ENCODE results near the gene RECK. TPM values are rescaled to one million over a fixed set of nuclear protein-coding genes. Genes with fewer than 3 reads are reported as not detected.

The RECK gene
- total RNA-seq, 1 donor from 2014 or later = 10.3 TPM

- peak; percentile 74 for DNase-seq (ENCODE audit: low spot score)
Measured at GRCh38 chr9:36023260-36024048, 13.3 kb upstream of the RECK start.

DNA sequence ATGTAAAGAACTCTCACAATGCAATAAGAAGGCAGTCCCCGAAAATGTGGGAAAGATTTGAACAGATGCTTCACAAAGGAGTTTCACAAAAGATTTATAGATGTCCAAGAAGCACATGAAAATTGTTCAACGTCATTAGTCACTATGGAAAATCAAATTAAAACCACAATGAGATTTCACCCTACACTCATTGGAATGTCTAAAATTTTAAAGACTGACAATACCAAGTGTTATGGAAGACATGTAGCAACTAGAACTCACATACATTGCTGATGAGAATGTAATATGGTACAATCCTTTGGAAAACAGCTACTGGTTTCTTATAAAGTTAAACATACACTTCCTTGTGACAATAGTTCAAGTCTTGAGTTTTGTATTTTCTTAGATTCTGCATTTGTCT, 11.0 kb upstream of the RECK start:
- no peak for DNase-seq (ENCODE audit: low spot score)

DNA sequence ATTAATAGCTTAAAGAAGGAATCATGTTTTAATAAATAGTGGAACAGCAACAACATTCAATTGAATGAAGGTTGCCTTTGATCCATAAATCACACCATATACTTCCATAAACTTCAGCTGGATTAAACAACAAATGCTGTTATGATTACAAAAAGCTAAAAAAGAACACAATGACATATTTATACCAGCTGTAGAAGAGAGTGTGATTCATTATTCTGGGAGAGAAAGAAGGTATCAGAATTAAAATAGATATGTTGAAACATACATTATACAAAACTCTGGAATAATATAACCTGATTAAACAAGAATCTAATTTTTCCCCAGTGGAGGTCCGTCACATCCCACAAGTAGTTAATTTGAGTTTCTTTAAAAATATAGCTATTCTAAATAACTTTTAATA, 7.5 kb upstream of the RECK start:
- DNase-seq (ENCODE audit: low spot score) = no peak

GRCh38 chr9:36029765-36030528, 6.8 kb upstream of the RECK start:
- no peak for DNase-seq (ENCODE audit: low spot score)

DNA sequence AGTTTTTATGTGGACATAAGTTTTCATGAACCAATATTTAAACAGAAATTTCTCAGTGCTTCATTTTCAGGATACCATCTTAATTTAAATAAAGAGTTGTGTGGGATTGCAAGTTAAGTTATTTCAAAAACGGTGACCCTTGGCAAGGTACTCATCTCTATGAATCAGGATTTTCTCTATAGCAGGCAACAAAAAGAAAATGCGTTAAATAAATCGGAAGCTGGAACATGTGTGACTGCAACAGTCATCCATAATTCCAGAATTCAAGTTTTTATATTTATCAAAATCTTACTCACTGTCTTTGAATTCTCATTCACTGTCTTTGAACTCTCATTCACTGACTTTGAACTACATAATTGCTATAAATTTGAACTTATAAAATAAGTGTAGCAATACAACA, 5.8 kb upstream of the RECK start:
- DNase-seq (ENCODE audit: low spot score) = no peak

DNA sequence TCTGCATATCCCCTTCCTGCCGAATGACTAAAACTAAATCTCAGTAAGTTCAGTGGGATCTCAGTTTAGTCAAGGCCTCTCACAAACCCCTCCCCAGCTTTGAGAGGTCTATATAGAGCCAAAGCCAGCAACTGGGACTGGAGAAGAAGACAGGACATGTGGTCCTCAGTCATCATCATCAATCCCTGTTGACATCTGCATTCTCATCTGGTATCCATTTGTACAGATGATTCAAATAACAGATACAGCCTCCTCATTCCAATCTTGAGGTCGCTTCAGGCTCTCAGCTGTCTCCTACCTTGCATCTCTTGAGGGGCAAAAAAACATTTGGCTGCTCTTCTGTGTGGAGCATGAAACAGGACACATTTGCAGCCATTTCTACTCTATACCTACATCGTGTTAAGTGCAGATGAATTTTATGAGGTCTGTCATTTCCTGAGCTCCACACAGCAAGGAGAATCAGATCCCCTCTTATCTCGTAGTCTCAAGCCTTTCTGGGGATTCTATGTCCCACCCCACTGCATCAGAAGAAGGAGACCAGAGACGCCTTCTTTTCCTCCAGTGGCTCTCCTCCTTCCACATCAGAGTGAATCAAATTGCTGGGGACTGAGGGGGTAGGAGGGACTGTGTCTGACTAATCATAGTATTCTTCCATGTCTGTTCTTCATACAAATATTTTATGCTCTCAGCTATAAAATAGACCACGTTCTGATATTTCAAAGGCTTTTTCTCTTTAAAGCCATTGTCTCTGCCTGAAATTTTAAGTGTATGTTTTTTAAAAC, 4.7 kb upstream of the RECK start:
- no peak for DNase-seq (ENCODE audit: low spot score)

GRCh38 chr9:36033788-36034187, 2.9 kb upstream of the RECK start:
- DNase-seq (ENCODE audit: low spot score) = no peak

DNA sequence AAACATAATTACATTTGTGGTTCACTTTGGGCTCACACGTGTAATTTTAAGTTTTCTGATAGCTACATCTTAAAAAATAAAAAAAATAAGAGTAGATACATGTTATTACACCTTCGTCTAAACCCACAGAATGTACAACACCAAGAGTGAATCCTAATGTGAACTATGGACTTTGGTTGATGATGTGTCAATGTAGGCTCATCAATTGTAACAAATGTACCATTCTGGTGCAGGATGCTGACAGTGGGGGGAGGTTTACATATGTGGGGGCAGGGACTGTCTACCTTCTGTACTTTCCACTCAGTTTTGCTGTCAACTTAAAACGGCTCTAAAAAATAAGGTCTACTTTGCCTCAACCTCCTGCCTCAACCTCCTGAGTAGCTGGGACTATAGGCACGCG, 2.5 kb upstream of the RECK start:
- no peak for DNase-seq (ENCODE audit: low spot score)

DNA sequence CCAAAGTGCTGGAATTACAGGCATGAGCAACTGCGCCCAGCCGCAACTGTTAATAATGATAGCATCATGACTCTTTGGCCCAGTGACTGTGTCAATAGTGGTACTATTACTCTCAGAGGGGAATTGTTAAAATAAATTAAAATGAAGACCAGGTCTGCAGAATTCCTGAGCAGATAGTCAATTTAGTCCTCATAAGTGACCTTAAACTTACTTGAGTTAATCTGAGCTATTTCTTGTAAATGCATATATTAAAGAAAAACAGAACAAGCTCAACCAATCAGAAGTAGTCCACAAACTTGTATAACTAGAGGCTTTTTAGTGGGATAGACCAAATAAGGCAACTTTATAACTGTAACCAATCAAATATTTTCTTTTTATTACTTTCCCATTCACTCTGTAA, 1.7 kb upstream of the RECK start:
- no peak for DNase-seq (ENCODE audit: low spot score)

DNA sequence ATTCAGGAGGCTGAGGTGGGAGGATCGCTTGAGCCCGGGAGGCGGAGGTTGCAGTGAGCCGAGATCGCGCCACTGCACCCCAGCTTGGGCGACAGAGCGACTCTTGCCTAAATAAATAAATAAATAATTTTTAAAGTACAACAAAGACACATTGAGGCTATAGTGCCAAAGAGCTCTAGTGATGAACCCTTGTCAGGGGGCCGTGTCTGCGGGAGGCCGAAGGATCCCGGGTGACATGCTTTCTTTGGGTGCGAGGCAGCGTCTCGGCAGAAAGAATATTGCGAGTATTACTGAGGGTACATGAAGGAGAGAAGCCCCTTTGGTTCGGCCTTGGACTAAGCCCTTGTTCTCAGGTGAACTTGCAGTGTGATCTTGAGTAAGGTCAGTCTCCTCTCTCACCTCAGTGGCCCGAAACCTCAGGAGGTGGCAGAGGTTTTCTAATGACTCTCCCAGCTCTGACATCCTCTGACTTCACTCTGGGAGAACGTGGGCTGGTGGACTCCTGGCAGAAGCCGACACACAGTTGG, 397 bp upstream of the RECK start:
- DNase-seq (ENCODE audit: low spot score) = no peak

DNA sequence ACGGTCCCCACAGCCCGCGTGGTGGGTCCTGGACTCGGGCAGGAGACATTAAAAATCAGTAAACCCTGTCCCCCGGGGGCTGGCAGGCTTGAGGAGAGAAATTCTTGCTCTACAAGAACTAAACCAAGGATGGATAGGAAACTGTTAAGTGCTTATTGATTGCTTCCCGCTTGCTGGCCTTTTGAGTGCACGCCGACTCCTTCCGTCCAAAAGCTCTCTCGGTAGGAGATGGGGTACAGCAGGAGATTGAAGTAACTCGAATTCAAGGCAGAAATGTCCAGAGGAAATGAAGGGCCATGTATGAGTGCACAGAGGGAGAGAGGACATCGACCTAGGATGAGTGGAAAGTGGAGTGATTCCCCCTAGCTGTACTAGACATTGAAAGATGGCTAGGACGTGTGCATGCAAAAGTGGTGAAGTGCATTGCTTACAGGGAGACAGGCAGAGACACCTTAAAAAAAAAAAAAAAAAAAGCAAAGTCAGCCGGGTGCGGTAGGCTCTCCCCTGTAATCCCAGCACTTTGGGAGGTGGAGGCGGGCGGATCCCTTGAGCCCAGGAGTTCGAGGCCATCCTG, 923 bp downstream of the RECK start:
- no peak for DNase-seq (ENCODE audit: low spot score)

GRCh38 chr9:36039121-36039520, 2.4 kb downstream of the RECK start:
- no peak for DNase-seq (ENCODE audit: low spot score)

DNA sequence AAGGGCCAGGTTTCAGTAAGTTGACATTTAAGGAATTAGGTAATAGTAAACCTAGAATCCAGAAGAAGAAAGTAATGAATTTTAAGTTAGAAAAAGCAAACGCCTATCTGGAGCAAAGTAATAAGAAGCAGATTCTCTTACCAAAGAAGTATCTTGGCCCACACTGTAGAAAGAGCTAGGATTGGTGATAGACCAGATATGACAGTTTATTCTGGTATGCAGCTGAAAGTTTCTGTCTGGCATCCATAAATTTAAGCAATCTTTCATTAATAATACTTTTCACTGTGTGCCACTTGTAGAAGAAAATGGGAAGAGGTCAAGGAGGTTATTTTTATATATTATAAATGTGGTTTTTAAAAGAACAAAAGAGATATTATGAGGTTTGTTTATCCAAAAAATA, 3.0 kb downstream of the RECK start:
- no peak for DNase-seq (ENCODE audit: low spot score)

- DNase-seq (ENCODE audit: low spot score) = no peak
Measured at GRCh38 chr9:36040271-36040925, 3.7 kb downstream of the RECK start.

- DNase-seq (ENCODE audit: low spot score) = no peak
Measured at GRCh38 chr9:36041506-36041905, 4.8 kb downstream of the RECK start.

GRCh38 chr9:36045610-36046009, 8.9 kb downstream of the RECK start:
- no peak for DNase-seq (ENCODE audit: low spot score)

- DNase-seq (ENCODE audit: low spot score) = no peak
Measured at GRCh38 chr9:36046923-36047322, 10.2 kb downstream of the RECK start.

DNA sequence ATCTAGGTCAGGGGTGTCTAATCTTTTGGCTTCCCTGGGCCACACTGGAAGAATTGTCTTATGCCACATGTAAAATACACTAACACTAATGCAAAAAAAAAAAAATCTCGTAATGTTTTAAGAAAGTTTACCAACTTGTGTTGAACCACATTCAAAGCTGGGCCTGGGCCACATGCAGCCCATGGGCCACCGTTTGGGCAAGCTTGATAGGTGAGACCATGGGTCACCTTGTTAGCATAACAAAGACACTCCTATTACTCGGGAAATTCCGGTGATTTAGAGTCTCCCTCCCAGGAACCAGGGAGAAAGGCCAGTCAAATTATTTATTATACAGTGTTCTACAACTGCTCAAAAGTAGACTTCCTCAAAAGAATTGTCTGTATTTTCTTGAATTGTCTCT, 12.7 kb downstream of the RECK start:
- DNase-seq (ENCODE audit: low spot score) = no peak

DNA sequence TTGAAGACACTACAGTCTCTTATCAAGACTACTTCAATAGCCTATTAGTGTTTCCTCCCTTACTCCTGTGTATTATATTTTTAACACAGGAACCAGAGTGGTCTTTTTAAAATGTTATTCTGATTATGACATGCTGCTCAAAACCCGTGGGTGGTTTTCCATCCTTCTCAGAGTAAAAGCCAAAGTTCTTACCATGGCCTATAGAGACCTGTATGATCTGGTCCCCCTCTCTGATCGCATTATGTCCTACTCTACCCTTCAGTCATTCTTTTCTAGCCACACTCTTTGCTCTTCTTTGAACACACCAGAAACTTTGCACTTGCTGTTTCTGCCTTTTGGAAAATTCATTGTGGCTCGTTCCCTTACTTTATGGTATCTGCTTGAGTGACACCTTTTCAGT, 13.8 kb downstream of the RECK start:
- no peak for DNase-seq (ENCODE audit: low spot score)

DNA sequence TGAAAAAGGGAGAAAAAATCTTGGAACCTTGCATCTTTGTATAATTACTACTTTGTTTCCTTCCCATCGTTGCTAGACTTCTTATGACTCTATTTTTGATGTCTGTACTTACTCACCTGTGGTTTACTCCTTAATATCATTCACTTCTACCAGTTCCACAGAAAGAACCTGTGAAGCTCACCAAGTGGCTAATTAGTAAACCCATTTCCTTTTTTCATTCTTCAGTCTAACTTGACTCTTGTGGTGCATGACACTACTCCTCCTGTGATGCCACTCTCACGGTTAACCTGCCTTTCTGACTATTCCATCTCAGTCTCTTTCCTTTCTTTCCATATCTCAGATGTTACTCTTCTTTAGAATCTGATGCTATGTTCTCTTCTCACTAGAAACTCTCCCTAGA, 14.6 kb downstream of the RECK start:
- DNase-seq (ENCODE audit: low spot score) = no peak

DNA sequence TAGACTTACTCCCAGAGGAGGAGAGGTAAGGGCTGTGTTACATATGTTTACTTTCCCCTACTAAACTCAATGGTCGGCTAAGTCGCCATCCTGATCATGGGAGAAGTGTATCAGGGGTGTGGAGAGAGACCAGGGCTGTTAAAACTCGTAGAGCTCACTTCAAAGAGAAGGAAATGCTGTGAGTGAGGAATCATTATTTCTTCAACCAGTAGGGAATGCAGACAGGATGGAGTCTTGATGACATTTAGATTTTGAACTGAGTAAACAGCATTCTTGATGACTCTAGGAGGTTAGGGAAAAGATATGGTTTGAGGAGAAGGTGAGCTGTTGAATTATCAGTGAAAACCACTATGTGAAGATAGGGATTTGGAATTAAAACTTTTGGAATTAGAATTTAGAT, 17.3 kb downstream of the RECK start:
- DNase-seq (ENCODE audit: low spot score) = no peak

DNA sequence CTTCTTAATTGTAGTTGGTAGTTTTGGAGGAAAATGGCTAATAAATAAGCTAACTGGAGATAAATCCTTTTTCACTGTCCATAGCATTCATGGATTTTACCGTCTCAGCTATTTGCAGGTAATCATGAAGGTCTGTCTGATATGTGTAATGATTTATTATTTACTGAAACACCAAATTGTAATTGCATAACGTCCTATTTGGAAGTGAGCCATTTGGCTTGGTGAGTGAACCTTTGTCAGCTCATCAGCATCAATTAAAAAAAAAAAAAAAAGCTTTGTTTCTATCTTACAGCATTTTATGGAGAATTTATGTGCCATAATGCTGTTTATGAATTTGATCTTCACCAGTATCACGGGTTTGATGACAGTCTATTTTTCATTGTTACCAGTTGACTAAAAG, 20.2 kb downstream of the RECK start:
- no peak for DNase-seq (ENCODE audit: low spot score)

Data from ureter (tissue), 1 donor.